NCI-H1092 treated with DMSO at 0.1 percent for 48 hours (cell line): ENCODE data around the gene FAAH.

ENCODE experiments used
- DNase-seq: peaks from one replicate; lab custom pipeline; 2025; lab: John Stamatoyannopoulos, UW

FAAH gene

GRCh38 chr1:46449223-46450159 lies 55.4 kb downstream of the FAAH start:
- DNase-seq: no peak

GRCh38 chr1:46450160-46450517 lies 56.0 kb downstream of the FAAH start:
- no peak for DNase-seq

- no peak for DNase-seq
These were observed 58.1 kb downstream of the FAAH start for GRCh38 chr1:46451948-46452930.

- DNase-seq: no peak
These were observed 58.8 kb downstream of the FAAH start for GRCh38 chr1:46452931-46453325.

GRCh38 chr1:46453449-46453848 lies 59.3 kb downstream of the FAAH start:
- no peak for DNase-seq

GRCh38 chr1:46455951-46456350 lies 61.8 kb downstream of the FAAH start:
- DNase-seq: no peak

GRCh38 chr1:46456411-46456963 lies 62.4 kb downstream of the FAAH start:
- DNase-seq: no peak

- DNase-seq: no peak
These were observed 63.1 kb downstream of the FAAH start for GRCh38 chr1:46457178-46457577.

GRCh38 chr1:46458190-46458589 lies 64.1 kb downstream of the FAAH start:
- DNase-seq: no peak

GRCh38 chr1:46458846-46459245 lies 64.7 kb downstream of the FAAH start:
- no peak for DNase-seq

- DNase-seq: no peak
These were observed 65.2 kb downstream of the FAAH start for GRCh38 chr1:46459315-46459714.

GRCh38 chr1:46461017-46461808 lies 67.1 kb downstream of the FAAH start:
- DNase-seq: no peak

GRCh38 chr1:46461809-46462448 lies 67.8 kb downstream of the FAAH start:
- DNase-seq: no peak
